Stomach (tissue), 9 donors: ENCODE measurements around the gene ANKMY2. TPM values are rescaled to one million over a fixed set of nuclear protein-coding genes. Genes with fewer than 3 reads are reported as not detected.

Source experiments
- DNase-seq, 2 donors: peaks; one replicate each; pipeline versions ENCODE4 v3.0.0 to v3.0.0-alpha.2; 2013 to 2019
- H3K27ac ChIP-seq, 5 donors: fragments of 200-600 bp in 4 of 5; sonication (generic) in 4 of 5; one replicate each; pipeline ENCODE4 v1.5.1; 2013 to 2019; ENCODE audit warnings: mild to moderate bottlenecking in 1 of 5, moderate library complexity in 1 of 5
- H3K27me3 ChIP-seq, 3 donors: fragments of 200-600 bp; sonication (generic); one replicate each; pipeline ENCODE4 v1.5.1; 2017 to 2019; ENCODE audit warnings: mixed run types in 1 of 3
- H3K36me3 ChIP-seq, 4 donors: fragments of 200-600 bp; sonication (generic); 1 replicate in 3 of 4; 2 replicates in 1 of 4; pipeline ENCODE4 v1.5.1; 2016 to 2019
- H3K4me1 ChIP-seq, 4 donors: fragments of 200-600 bp; sonication (generic); one replicate each; pipeline ENCODE4 v1.5.1; 2016 to 2019
- H3K4me3 ChIP-seq, 4 donors: fragments of 200-600 bp; sonication (generic) in 3 of 4; one replicate each; pipeline ENCODE4 v1.5.1; 2016 to 2019; ENCODE audit warnings: mild to moderate bottlenecking in 1 of 4
- H3K9me3 ChIP-seq, 4 donors: fragments of 200-600 bp; sonication (generic); one replicate each; pipeline ENCODE4 v1.5.1; 2016 to 2019
- CTCF ChIP-seq, 7 experiments: fragments of 450-650 bp in 4 of 7; fragments of 200-600 bp in 3 of 7; sonication (generic) in 3 of 7; IDR thresholded peaks; one replicate each; pipeline ENCODE4 v1.5.1; 2016 to 2019; ENCODE audit warnings: antibody characterized with exemption in 7 of 7, control low read depth in 2 of 7, mild to moderate bottlenecking in 1 of 7
- EP300 ChIP-seq: sonication (generic); formaldehyde crosslinking; IDR thresholded peaks from one replicate; pipeline ENCODE4 v1.6.1; 2017; ENCODE audit warnings: antibody characterized with exemption
- POLR2A ChIP-seq, 4 donors: fragments of 450-650 bp; IDR thresholded peaks; one replicate each; pipeline ENCODE4 v1.6.1; 2016; ENCODE audit warnings: antibody characterized with exemption in 4 of 4, control low read depth in 2 of 4, mild to moderate bottlenecking in 1 of 4, moderate library complexity in 1 of 4
- POLR2AphosphoS5 ChIP-seq, 3 donors: sonication (generic); formaldehyde crosslinking; IDR thresholded peaks; one replicate each; pipeline ENCODE4 v1.6.1; 2016; ENCODE audit warnings: antibody characterized with exemption in 3 of 3
- WGBS, 5 donors: extraction: QIAGEN DNeasy Blood & Tissue Kit in 3 of 5; methylation state at CpG; one replicate each; pipeline versions ENCODE4 v1.1.5 to v1.1.7; 2013 to 2018; 5-methylcytosine and 5-hydroxymethylcytosine counted together
- intact Hi-C: fragments of 100-400 bp; cut with DNase I; formaldehyde crosslinking; loops from one replicate; pipeline ENCODE4 v1.15.1; 2023; ENCODE audit warnings: low total_unique reads
- polyA plus RNA-seq, 3 donors: library from polyadenylated mRNA; stranded (reverse); fragments of 200-250 nt; gene quantifications; one replicate each; pipeline ENCODE4 v1.2.3, GENCODE V29; 2013
- total RNA-seq, 5 donors: library from RNA; depleted of rRNA; stranded (reverse); fragments of >200 nt; gene quantifications; one replicate each; pipeline versions ENCODE4 v1.1.0 to v1.2.3, GENCODE V29; 2014 to 2016
- donor health status: healthy with polysubstance abuse.
- donor health status: Bipolar disorder and iron deficiency.
- donor health status: healthy.

The ANKMY2 gene
- total and polyA plus RNA-seq, 8 donors = 2.6 to 39.8 (median 29.0) TPM

GRCh38 chr7:16590424-16590823 lies 55.1 kb downstream of the ANKMY2 start:
- 9 to 33% (median 27%) methylated on average over 1 of the region's 1 CpG for WGBS, 5 donors

GRCh38 chr7:16589881-16590280 lies 55.7 kb downstream of the ANKMY2 start:
- WGBS, 5 donors = 38 to 69% (median 52%) methylated on average over 2 of the region's 2 CpGs
- no peaks in the 10 kb centered on the region for H3K9me3 ChIP-seq
- intact Hi-C loops = no loop called here
- TF ChIP-seq POLR2AphosphoS5 (IDR thresholded peaks at IDR 0.05) (no peak), CTCF (IDR thresholded peaks at IDR 0.05) (no peak), POLR2A (IDR thresholded peaks at IDR 0.05) (no peak), EP300 (no peak)
- H3K36me3 ChIP-seq = no peaks in the 10 kb centered on the region
- no peak for DNase-seq
- peaks cover 0 to 22% (median 12%) of the 10 kb centered on the region in 4 donors for H3K4me1 ChIP-seq
- peak overlapping the region in 2 of 5 donors; percentile 11 to 14 for H3K27ac ChIP-seq
- H3K27me3 ChIP-seq = no peaks in the 10 kb centered on the region
- H3K4me3 ChIP-seq = no peak overlapping the region

More at GRCh38 chr7:16590424-16590823, 55.1 kb downstream of the ANKMY2 start:
- Histone ChIP-seq H3K27me3 (no peaks in the 10 kb centered on the region), H3K36me3 (no peaks in the 10 kb centered on the region), H3K9me3 (no peaks in the 10 kb centered on the region), H3K4me3 (no peak overlapping the region), H3K4me1 (peaks cover 0 to 22% (median 12%) of the 10 kb centered on the region in 4 donors), H3K27ac (peak overlapping the region in 3 of 5 donors; percentile 11 to 41 (median 31))
- TF ChIP-seq CTCF (IDR thresholded peaks at IDR 0.05) (no peak), EP300 (no peak), POLR2A (IDR thresholded peaks at IDR 0.05) (no peak), POLR2AphosphoS5 (IDR thresholded peaks at IDR 0.05) (peak in 2 of 3 donors; percentile 65 to 79)
- peak in 1 of 2 donors; percentile 61 for DNase-seq
- intact Hi-C loops = no loop called here

- intact Hi-C loops = no loop called here
- 50 to 71% (median 51%) methylated on average over 6 of the region's 6 CpGs for WGBS, 5 donors
- peak overlapping the region in 3 of 5 donors; percentile 5 to 38 (median 29) for H3K27ac ChIP-seq
- H3K4me1 ChIP-seq = peaks cover 0 to 22% (median 12%) of the 10 kb centered on the region in 4 donors
- no peaks in the 10 kb centered on the region for H3K36me3 ChIP-seq
- H3K27me3 ChIP-seq = no peaks in the 10 kb centered on the region
- DNase-seq = peak in 1 of 2 donors; percentile 64
- peak in 2 of 3 donors; percentile 17 to 60 for TF ChIP-seq POLR2AphosphoS5 (IDR thresholded peaks at IDR 0.05)
- TF ChIP-seq EP300 = no peak
- peak overlapping the region in 1 of 4 donors; percentile 13 for H3K4me3 ChIP-seq
- no peaks in the 10 kb centered on the region for H3K9me3 ChIP-seq
Measured at GRCh38 chr7:16587790-16588189, 57.8 kb downstream of the ANKMY2 start.

GRCh38 chr7:16587129-16587528 lies 58.4 kb downstream of the ANKMY2 start:
- TF ChIP-seq POLR2A (IDR thresholded peaks at IDR 0.05) = no peak
- no peak for TF ChIP-seq EP300
- no peak for TF ChIP-seq CTCF (IDR thresholded peaks at IDR 0.05)
- TF ChIP-seq POLR2AphosphoS5 (IDR thresholded peaks at IDR 0.05) = no peak
- Histone ChIP-seq H3K27me3 (no peaks in the 10 kb centered on the region), H3K36me3 (no peaks in the 10 kb centered on the region), H3K9me3 (no peaks in the 10 kb centered on the region), H3K27ac (no peak overlapping the region), H3K4me3 (no peak overlapping the region), H3K4me1 (peaks cover 0 to 22% (median 12%) of the 10 kb centered on the region in 4 donors)
- DNase-seq = no peak
- intact Hi-C loops = no loop called here
- WGBS, 5 donors = 85 to 91% (median 89%) methylated on average over 3 of the region's 3 CpGs
